ENCODE results near the gene PLPP4. TPM values are rescaled to one million over a fixed set of nuclear protein-coding genes. Genes with fewer than 3 reads are reported as not detected.

PLPP4 gene
- total and polyA plus RNA-seq, 10 of the 15 experiments (the other 5 are each of a cell fraction or from before 2014, with no cell fraction given), result 0.08 to 3.1 (median 0.26) TPM; not detected in 3

DNA sequence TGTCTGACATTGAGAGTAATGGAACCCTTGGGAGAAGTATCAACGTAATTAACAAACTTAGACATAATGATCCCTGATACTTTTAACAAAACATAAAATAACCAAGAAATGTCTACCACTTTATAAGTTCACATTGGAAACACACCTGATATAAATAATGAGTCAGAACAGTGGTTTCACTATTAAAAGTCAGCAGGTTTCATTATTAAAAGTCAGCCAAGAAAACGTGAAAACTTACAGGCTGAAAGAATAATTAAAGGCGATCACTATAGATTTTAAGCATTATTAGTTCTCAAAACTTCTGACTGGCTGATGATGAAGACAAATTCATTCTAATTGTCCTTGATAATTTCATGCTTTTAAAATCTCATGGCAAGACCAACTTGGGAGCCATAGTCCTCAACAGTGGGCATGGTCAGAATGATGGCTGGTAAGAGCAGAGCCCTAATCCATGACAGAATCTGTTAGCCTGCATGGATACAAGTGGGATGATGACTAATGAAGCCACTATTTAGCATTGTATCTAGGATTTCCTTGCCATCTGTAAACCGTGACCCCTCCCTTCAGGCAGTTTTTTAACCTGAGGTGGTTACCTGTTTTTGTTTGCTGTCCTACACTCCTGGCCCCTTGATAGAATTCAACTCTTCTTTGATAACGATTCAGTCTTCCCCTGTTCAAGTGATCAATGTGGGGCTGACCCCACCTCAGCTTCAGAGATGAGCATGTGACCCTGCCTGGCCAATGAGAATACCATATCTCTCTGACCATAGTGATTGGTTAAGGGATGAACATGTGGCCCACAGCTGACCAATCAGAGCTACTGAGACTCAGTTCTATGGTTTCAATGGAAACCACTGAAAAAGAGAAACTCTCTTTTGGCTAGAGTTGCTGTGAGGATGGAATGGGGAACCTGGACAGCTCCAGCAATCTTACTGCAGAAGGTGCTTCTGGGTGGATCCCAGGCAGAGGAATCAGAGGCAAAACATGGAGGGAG is 151.0 kb downstream of the PLPP4 start (continued):
- TF ChIP-seq, protein P1, sequence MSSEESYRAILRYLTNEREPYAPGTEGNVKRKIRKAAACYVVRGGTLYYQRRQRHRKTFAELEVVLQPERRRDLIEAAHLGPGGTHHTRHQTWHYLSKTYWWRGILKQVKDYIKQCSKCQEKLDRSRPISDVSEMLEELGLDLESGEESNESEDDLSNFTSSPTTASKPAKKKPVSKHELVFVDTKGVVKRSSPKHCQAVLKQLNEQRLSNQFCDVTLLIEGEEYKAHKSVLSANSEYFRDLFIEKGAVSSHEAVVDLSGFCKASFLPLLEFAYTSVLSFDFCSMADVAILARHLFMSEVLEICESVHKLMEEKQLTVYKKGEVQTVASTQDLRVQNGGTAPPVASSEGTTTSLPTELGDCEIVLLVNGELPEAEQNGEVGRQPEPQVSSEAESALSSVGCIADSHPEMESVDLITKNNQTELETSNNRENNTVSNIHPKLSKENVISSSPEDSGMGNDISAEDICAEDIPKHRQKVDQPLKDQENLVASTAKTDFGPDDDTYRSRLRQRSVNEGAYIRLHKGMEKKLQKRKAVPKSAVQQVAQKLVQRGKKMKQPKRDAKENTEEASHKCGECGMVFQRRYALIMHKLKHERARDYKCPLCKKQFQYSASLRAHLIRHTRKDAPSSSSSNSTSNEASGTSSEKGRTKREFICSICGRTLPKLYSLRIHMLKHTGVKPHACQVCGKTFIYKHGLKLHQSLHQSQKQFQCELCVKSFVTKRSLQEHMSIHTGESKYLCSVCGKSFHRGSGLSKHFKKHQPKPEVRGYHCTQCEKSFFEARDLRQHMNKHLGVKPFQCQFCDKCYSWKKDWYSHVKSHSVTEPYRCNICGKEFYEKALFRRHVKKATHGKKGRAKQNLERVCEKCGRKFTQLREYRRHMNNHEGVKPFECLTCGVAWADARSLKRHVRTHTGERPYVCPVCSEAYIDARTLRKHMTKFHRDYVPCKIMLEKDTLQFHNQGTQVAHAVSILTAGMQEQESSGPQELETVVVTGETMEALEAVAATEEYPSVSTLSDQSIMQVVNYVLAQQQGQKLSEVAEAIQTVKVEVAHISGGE (CRISPR knock-in tag; IDR thresholded peaks at IDR 0.05), result no peak
- TF ChIP-seq SREBF2 (IDR thresholded peaks at IDR 0.05; ENCODE audit: low read length) (no peak), NFYA (IDR thresholded peaks at IDR 0.05; ENCODE audit: borderline replicate concordance, low read depth, low read length) (no peak), GABPA (IDR thresholded peaks at IDR 0.05; ENCODE audit: low read depth) (peak; percentile 52; the same call in 1 of the 2 replicates), RFX5 (IDR thresholded peaks at IDR 0.05; ENCODE audit: low read depth, low read length) (no peak), IKZF2 (IDR thresholded peaks at IDR 0.05) (no peak), ZSCAN29 (IDR thresholded peaks at IDR 0.05) (no peak), FOS (IDR thresholded peaks at IDR 0.05; ENCODE audit: borderline replicate concordance, extremely low read depth, insufficient read length) (no peak), RBBP5 (conservative IDR thresholded peaks at IDR 0.05) (no peak)
- TF ChIP-seq, protein P2, sequence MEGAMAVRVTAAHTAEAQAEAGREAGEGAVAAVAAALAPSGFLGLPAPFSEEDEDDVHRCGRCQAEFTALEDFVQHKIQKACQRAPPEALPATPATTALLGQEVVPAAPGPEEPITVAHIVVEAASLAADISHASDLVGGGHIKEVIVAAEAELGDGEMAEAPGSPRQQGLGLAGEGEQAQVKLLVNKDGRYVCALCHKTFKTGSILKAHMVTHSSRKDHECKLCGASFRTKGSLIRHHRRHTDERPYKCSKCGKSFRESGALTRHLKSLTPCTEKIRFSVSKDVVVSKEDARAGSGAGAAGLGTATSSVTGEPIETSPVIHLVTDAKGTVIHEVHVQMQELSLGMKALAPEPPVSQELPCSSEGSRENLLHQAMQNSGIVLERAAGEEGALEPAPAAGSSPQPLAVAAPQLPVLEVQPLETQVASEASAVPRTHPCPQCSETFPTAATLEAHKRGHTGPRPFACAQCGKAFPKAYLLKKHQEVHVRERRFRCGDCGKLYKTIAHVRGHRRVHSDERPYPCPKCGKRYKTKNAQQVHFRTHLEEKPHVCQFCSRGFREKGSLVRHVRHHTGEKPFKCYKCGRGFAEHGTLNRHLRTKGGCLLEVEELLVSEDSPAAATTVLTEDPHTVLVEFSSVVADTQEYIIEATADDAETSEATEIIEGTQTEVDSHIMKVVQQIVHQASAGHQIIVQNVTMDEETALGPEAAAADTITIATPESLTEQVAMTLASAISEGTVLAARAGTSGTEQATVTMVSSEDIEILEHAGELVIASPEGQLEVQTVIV (IDR thresholded peaks at IDR 0.05; ENCODE audit: borderline replicate concordance, partially characterized antibody), result no peak

Data from GM12878 (cell line).